ENCODE results near the gene DNAH2. TPM values are rescaled to one million over a fixed set of nuclear protein-coding genes. Genes with fewer than 3 reads are reported as not detected.

Gene DNAH2
- total RNA-seq, 1 donor from 2014 or later, result not detected

DNA sequence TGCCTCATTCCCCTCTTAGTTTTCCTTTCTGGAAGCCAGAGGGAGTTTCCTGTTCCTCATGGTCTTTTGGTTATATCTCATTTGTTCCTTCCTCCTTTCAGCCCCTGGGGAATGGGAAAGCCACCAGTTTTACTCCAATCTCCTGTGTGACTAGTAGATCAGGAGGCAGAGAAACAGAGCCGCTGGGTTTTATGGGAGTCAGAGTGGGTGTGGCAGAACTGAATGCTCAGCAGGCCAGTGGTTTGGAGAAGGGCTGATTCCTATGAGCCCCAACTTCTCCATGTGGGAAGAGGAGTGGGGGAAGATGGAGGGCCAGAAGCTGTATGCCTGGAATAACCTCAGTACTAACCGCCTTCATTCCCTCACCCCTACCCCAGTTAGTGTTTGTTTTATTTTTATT is 4.1 kb downstream of the DNAH2 start:
- intact Hi-C loops (cut with micrococcal nuclease), result no loop called here

DNA sequence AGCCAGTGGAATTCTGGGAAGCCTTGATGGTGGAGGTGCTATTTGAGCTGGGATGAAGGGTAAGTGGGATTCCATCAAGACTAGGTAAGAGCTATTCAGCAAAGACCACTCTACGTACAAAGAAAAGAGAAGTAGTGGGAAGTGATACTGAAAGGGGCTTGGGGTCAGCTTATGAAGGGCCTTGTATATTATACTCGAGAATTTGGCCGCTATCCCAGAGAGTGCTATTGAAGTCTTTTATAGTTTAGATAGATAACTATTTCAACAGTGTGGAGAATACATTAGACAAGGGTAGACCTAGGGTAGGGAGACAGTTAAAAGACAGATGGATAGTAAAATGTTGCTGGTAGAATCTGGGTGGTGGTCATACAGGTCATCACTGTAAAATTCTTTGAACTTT is 10.3 kb downstream of the DNAH2 start:
- intact Hi-C loops (cut with micrococcal nuclease), result no loop called here

DNA sequence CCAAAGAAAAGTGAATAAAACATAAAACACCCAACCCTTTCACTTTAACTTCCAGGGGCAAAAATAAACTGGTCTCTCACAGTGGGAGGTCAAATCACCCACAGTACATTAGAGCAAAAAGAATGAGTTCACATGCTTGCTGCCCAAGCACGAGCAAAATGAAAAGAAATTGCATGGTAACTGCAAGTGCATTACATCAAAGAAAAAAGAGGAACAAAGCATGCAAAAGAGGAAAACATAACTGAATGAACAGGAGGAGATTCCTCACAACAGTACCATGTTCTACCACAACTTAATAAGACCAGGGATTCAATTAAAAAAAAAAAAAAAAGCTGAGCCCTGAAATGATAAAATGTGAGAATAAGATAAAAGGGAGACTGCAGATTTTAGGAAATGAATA is 12.3 kb downstream of the DNAH2 start:
- intact Hi-C loops (cut with micrococcal nuclease), result no loop called here

DNA sequence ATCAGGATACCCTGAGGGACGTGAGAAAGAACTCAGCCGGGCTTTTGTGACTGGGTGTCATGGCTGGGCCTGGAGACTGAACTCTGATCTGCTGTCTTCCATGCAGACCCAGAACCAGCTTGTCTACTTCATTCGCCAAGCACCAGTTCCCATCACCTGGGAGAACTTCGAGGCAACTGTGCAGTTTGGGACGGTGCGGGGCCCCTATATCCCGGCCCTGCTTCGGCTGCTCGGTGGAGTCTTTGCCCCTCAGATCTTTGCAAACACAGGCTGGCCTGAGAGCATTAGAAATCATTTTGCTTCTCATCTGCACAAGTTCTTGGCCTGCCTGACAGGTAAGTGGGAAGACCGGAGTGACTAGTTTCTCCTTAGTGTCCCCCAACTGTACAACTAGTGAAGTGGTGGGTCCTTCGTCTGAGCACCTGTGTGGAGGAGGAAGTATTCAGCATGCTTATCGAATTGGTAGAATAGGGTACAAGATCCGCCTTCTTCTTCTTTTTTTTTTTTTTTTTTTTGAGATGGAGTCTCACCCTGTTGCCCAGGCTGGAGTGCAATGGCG is 15.5 kb downstream of the DNAH2 start:
- intact Hi-C loops (cut with micrococcal nuclease), result no loop called here

DNA sequence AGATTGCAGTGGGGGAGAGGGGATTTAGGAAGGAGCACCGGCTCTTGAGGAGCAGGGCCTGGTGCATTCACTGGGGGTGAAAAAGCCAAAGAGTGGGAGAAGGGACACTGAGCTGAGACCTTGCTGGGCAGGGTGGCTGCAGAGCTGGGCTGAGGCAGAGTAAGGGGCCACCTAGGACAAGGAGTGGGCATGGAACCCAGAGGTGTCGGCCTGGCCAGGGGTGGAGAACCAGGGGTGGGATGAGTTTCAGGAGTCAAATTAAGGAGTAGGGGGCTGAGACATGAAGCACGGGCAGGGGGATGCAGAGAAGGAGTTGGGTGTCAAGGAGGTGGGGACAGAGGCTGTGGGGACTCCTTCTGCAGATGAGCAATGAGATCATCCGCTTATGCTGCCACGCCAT is 20.1 kb downstream of the DNAH2 start:
- intact Hi-C loops (cut with micrococcal nuclease), result no loop called here

DNA sequence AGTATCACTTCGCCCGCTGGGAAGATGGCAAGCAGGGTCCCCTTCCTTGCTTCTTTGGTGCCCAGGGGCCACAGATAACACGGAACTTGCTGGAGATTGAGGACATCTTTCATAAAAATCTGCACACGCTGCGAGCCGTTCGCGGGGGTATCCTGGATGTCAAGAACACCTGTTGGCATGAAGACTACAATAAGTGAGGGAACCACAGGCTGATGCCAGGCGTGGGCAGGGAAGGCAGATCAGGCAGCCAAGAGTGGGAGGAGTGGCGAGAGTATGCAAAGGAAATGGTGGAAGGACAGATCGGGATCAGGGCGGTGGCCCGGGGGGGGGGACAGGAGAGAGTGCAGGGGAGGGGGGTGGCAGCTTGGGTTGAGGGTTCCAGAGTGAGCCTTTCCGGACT is 22.2 kb downstream of the DNAH2 start:
- intact Hi-C loops (cut with micrococcal nuclease), result loop anchor here (5.0 to 10.0 kb wide), 3 partner anchors 85 to 303 kb away; no protein-coding TSS in a partner anchor

DNA sequence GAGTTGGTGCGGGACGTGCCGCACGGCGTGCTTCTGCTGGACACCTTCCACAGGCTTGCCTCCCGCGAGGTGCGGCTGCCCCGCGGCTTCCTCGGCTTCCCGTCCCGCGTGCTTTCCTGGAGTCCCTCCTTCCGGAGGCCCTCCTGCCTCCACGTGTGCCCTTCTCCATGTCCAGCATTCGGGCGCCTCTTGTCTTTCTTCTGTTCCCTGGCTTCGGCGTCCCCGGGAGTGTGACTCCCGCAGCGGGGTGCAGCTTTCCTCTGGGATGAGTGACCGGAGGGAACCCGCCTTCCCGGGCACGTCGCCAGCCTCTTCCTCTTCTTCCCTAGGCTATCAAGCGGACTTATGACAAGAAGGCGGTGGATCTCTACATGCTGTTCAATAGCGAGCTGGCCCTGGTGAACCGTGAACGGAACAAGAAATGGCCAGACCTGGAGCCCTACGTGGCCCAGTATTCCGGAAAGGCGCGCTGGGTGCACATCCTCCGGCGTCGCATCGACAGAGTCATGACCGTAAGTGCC is 23.0 kb downstream of the DNAH2 start:
- intact Hi-C loops (cut with micrococcal nuclease), result loop anchor here (5.0 to 10.0 kb wide), 3 partner anchors 84 to 302 kb away; no protein-coding TSS in a partner anchor

DNA sequence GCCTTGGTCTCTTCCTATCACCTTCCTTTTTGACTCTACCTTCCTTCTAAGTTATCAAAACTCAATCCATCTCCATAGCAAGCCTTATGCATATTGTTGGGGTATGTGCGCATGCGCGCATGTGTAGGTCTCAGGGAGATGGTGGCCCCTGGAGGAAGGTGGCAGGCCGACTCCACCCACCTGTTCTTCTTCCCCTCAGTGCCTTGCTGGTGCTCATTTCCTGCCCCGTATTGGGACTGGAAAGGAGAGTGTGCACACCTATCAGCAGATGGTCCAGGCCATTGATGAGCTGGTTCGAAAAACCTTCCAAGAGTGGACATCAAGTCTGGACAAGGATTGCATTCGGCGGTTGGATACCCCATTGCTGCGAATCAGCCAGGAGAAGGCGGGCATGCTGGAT is 25.2 kb downstream of the DNAH2 start:
- intact Hi-C loops (cut with micrococcal nuclease), result loop anchor here (5.0 to 10.0 kb wide), 3 partner anchors 82 to 300 kb away; no protein-coding TSS in a partner anchor

DNA sequence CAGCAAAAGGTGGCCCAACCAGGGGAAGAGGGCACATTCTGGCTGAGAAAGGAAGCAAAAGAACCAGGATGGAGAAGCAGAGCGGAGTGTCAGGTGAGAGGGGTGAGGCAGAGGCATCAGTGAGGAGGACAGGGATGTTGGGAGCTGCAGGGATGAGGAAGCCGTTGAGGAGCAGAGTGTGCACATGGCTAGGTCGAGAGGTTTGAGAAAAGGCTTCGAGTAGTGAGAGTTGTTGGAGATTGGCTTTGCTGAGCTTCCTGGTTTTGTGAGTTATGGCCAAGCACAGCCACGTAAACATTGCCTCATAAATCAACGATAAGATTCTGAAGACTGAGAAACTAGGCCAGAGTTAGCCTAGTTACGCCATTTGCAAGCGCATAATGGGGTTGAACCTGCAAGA is 26.9 kb downstream of the DNAH2 start:
- intact Hi-C loops (cut with micrococcal nuclease), result loop anchor here (5.0 to 10.0 kb wide), 3 partner anchors 80 to 298 kb away; no protein-coding TSS in a partner anchor

DNA sequence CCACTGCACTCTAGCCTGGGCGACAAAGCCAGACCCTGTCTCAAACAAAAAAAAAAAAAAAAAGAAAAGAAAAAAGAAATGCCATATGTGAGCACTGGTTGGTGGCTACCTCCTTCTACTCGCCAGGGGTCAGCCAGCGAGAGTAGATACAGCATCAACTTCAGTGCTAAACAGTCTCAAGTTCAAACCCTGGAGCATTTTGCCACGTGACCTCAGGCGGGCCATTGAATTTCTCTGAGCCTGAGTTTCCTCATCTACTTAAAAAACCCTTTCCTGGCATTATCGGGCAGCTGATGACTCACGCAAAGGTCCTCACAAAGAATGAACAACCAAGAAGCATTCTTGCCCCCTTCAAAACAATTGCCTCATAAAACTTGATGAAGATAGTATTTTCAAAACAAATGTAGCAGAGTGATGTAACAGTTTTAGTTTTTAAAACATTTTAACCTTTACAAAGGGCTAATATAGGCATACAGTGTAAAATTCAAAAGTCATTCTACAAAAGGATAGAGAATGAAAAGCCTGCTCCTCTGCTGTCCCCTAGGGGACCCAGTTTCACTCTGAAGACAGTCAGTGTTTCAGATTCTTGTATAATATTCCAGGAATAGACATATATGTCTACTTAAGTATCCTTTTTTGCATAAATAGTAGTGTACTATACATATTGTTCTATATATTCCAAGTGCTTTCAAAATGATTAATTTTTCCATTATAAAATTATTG is 28.4 kb downstream of the DNAH2 start:
- intact Hi-C loops (cut with micrococcal nuclease), result loop anchor here (10.0 kb wide), 1 partner anchor 79 kb away; no protein-coding TSS in a partner anchor

DNA sequence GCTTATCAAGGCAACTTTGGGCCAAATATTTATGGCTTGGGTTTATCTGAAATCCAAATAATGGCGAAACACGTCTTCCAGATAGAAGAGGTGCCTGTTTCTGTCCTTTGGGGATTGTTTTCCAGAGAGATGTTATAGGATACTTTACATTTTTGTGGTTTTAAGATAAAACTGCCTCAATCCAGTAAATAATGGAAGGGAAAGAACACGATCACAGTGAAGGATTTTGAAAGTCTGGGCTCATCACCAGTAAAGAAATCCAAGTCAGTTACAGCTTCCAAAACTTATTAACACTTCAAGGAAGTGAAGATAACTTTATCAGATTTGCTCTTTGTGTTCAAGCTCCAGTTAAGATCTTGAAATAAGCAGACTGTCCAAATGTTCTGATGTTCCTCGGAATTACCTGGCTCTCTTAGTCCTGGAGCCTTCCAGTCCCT is 30.1 kb downstream of the DNAH2 start:
- intact Hi-C loops (cut with micrococcal nuclease), result loop anchor here (10.0 kb wide), 1 partner anchor 77 kb away; no protein-coding TSS in a partner anchor

DNA sequence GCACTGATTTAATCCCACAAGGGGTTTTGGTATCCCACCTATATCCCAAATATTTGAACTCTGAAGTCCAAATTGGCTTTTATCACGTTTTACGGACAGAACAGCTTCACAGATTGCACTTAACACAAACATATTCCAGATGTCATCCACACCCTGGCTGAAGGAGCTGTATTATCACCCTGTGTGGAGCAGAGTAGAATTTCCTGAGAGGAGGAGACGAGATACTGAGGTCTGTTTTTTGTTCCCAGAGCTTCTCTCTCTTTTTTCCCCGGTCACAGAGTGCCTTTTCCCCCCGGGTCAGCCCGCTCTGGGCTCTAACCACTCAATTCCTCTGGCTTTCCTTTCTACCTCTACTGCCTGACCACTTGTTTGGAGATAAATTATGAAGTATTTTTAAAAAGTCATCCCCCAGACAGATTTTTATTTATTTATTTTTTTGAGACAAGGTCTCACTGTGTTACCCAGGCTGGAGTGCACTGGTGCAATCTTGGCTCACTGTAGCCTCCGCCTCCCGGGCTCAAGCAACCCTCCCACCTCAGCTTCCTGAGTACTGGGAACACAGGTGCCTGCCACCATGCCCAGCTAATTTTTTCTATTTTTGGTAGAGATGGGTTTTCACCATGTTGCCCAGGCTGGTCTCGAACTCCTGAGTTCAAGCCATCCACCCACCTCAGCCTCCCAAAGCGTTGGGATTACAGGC is 30.7 kb downstream of the DNAH2 start:
- intact Hi-C loops (cut with micrococcal nuclease), result loop anchor here (10.0 kb wide), 1 partner anchor 77 kb away; no protein-coding TSS in a partner anchor

DNA sequence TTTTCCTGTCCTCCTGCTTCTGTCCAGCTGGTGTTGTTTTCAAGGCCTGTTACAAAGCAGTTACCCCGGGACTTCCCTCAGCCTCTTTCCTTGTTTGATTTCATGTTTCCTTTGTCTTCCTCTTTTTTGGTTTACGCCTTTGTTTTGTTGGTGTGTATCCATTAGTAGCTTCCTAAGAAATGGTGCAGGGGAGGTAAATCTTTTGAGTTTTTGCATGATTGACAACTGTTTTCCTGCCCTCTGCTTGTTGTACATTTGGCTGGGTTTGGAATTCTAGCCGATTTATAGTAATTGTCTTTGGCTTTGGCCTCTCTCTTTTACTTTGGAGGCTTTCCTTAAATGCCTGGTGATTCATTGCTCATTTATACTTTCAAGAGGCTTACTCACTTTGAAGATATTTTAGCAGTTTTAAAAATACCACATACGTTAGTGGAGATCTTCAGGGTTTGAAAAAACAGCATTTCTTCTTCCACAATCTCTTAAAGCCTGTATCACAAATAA is 32.8 kb downstream of the DNAH2 start:
- intact Hi-C loops (cut with micrococcal nuclease), result no loop called here

DNA sequence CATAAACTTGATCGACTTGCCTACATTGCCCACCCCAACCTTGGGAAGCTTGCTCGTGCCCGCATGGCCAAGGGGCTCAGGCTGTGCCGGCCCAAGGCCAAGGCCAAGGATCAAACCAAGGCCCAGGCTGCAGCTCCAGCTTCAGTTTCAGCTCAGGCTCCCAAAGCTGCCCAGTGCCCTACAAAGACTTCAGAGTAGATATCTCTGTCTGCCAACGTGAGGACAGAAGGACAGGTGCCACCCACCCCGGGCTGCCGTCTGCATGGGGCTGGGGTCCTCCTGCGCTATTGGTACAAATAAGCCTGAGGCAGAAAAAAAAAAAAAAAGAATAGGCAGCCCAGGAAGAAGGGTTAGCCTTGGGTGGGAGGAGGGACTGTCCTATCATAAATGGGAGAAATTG is 37.1 kb downstream of the DNAH2 start:
- intact Hi-C loops (cut with micrococcal nuclease), result no loop called here

DNA sequence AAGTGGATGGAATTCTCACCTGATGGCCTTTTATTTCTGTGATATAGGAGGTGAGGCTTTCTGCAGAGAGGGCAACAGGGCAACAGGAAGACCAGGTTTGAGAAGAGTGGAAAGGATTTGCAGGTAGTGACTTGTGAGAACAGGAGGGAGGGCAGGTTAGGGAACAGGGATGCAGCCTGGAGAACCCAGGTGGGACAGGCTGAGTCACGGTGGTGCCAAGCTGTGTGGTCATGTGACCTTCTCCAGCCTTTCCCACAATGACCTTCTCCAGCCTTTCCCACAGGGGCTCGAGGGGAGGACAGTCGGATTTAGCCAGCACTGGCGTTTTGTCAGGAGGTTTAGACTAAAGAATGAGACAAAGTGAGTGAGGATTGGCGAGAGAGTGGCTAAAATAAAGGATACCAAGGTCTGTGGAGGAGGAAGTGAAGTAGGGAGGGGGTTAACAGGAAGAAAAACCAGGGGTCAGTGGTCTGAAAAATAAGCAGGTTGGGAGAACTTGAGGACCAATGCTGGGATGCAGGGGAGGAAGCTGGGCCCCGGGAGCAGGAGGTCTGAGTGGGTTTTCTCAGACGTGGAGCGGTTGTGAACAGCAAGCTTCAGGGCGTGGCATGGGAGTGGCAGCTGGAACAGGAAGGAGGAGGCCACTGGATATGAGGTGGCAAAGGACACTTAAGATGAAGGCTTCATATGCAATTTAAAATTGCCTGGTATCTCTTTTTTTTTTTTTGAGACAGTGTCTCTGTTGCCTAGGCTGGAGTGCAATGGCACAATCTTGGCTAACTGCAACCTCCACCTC is 37.7 kb downstream of the DNAH2 start:
- intact Hi-C loops (cut with micrococcal nuclease), result no loop called here

DNA sequence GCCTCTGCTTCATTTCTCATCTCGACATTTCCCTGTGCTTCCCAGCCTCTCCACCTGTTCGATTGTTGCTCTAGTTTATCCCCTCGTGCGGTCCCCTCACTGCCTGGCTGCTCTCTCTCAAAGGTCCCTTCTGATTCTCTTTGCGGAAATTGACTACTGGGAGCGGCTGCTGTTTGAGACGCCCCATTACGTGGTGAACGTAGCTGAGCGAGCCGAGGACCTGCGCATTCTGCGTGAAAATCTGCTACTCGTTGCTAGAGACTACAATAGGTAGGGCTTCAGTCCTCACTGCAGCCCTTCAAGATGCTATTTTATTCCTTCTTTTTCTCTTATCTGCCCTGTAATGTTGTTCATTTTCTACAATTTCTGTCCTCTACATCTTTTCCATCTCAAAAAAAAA is 39.4 kb downstream of the DNAH2 start:
- intact Hi-C loops (cut with micrococcal nuclease), result no loop called here

DNA sequence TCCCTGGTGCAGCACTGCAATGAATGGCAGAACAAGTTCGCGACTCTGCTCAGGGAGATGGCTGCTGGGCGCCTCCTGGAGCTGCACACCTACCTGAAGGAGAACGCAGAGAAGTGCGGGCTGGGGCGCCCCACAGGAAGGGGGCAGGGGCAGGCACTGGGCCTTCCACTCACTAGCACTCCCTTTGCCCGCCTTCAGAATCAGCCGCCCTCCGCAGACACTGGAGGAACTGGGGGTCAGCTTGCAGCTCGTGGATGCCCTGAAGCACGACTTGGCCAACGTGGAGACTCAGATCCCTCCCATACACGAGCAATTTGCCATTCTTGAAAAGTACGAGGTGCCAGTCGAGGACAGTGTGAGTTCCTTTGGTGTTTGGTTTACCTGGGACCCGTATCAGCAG is 46.4 kb downstream of the DNAH2 start:
- intact Hi-C loops (cut with micrococcal nuclease), result no loop called here

DNA sequence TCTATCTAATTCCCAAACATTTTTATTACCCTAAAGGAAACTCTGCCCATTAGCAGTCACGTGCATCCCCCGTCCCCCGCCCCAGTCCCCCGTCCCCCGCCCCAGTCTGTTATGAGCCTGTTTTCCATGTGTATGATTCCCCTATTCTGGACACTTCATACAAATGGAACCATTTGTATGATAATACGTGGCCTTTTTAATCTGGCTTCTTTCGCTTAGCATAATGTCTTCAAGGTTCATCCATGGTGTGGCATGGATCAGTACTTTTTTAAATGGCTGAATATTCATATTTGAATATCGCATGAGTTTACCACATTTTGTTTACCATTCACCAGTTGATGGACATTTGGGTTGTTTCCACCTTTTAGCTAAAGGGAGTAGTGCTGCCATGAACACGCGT is 49.5 kb downstream of the DNAH2 start:
- intact Hi-C loops (cut with micrococcal nuclease), result no loop called here

DNA sequence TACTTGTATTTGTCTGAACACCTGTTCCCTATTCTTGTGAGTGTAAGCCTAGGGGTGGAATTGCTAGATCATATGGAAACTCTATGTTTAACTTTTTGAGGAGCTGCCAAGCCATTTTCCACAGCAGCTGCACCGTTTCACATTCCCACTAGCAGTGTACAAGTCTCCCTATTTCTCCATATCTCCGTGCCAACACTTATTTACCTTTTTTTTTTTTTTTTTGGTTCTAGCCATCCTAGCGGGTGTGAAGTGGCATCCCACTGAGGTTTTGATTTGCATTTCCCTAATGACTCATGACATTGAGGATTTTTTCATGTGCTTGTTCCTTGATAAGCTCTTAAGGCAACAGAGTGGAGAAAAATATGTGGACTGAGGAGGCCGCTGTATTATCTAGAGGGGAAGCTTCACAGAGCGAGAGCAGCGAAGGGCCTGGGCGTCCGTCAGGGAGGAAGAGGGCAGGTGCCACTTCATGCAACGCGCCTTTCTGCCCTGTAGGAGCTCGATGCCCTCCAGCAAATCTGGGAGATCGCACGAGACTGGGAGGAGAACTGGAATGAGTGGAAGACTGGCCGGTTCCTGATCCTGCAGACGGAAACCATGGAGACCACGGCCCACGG is 50.0 kb downstream of the DNAH2 start:
- intact Hi-C loops (cut with micrococcal nuclease), result no loop called here

DNA sequence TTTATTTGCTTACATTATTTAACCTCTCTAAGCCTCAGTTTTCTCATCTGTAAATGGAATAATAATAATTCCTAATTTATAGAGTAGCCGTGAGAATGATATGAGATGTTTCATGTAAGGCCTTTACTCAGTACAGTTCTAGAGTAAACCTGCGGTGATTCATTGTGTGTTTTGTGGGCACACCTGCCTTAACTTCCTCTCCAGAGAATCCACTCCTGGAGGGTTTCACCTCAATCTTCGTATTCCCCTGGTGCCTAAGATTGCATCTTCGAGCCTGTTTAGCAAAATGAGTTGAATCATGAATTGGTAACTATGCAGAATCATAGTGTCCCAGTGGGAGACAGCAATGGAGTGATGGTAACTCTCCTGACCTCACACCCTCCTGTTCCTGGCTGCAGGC is 52.3 kb downstream of the DNAH2 start:
- intact Hi-C loops (cut with micrococcal nuclease), result no loop called here

Data from T-helper 2 cell treated with Interferon-gamma antibody and Interleukin-4, amounts not matched to agents 100 ng/mL and 5 ng/mL, for 36 hours (primary cell).